Fibroblast of mammary gland (primary cell): ENCODE measurements around the gene ENOPH1.

ENCODE experiments used
- DNase-seq: peaks from one replicate; pipeline ENCODE4 v3.0.0-alpha.2; 2010; ENCODE audit warnings: low read depth
- H3K4me3 ChIP-seq: 2 replicates; pipeline ENCODE4 v1.5.1; 2011; ENCODE audit warnings: low read depth, mild to moderate bottlenecking, low read length, moderate library complexity; ENCODE audit not compliant: control insufficient read depth
- CTCF ChIP-seq: conservative IDR thresholded peaks from 2 replicates; pipeline ENCODE4 v1.5.1; 2011; ENCODE audit warnings: low read depth, low read length, inconsistent platforms; ENCODE audit not compliant: control insufficient read depth, insufficient read depth

Gene ENOPH1

DNA sequence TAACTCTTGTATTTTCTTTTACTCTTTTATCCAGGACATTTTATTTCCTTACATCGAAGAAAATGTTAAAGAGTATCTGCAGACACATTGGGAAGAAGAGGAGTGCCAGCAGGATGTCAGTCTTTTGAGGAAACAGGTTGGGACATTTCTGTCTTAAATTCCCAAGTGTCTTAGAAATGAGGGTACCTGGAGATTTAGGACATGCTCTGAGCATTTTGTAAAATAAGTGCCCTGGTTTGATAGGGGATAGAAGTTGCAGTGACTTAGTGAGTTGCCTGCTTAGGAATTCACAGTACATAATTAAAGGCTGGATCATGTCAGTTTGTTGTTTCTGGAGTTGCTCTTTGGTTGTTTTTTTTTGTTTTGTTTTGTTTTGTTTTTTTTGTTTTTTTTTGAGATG lies 17.5 kb downstream of the ENOPH1 start:
- no peak overlapping the region for H3K4me3 ChIP-seq
- no peak for TF ChIP-seq CTCF
- no peak for DNase-seq

DNA sequence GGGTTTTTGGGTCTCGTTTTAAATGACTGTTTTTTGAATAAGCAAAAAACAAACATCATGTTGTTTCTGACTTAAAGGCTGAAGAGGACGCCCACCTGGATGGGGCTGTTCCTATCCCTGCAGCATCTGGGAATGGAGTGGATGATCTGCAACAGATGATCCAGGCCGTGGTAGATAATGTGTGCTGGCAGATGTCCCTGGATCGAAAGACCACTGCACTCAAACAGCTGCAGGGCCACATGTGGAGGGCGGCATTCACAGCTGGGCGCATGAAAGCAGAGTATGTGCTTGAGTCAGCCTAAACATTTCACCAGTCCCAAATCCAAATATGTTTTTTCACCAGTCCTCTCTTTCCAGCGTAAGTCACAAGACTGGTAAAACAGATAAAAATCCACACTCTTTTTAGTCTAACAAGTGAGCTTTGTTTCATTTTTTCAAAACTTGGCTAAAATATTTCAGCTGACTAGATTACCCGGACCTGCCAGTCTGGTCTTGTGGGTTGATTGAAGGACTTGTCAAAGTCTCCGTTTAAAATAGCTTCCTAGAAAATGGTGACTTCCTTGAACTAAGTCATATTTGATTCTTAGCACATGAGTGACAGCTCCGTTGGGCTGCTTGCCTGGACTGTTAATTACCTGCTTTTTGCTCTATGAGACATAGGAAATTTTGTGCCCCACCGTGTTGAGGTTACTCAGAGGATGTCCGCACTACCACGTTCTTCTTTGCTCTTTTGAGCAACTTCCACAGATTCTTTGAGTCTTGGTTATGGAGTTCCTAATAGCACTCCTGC lies 20.8 kb downstream of the ENOPH1 start:
- no peak for TF ChIP-seq CTCF
- no peak overlapping the region for H3K4me3 ChIP-seq
- DNase-seq, result no peak

DNA sequence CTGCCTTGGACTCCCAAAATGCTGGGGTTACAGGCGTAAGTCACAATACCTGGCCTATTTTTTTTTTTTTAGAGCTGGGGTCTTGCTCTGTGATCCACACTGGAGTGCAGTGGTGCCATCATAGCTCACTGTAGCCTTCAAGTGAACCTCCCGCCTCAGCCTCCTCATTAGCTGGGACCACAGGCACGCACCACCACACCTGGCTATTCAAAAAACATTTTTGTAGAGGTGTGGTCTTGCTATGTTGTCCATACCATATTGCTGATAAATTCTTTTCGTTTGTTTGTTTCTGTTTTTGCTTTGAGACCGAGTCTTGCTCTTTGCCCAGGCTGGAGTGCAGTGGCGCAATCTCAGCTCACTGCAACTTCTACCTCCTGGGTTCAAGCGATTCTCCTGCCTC lies 21.6 kb downstream of the ENOPH1 start:
- H3K4me3 ChIP-seq, result no peak overlapping the region
- DNase-seq, result no peak
- no peak for TF ChIP-seq CTCF

GRCh38 chr4:82457266-82457665 lies 26.9 kb downstream of the ENOPH1 start:
- no peak for DNase-seq
- TF ChIP-seq CTCF, result no peak
- H3K4me3 ChIP-seq, result no peak overlapping the region

DNA sequence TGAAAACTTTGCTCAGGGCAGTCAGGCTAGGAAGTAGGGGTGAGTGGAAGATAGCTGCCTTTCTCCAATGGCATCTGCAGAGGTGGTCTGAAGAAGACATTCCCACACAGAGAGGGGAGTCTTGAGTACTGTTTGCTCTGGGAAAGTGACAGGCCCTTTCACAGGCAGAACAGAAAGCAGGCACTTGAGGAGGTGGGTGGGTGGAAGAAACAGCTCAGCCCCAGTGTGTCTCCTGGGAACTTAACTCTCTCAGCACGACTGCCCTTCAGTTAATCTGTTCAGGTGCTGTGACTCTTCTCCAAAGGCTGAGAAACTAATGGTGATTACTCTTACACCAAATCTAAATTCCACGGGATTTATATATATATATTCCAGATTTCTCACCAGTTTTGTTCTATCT lies 28.3 kb downstream of the ENOPH1 start:
- no peak for DNase-seq
- no peak overlapping the region for H3K4me3 ChIP-seq
- no peak for TF ChIP-seq CTCF

GRCh38 chr4:82461710-82462109 lies 31.3 kb downstream of the ENOPH1 start:
- no peak for DNase-seq
- TF ChIP-seq CTCF, result no peak
- no peak overlapping the region for H3K4me3 ChIP-seq
